Dedifferentiated amniotic fluid mesenchymal stem cell (primary cell): ENCODE data around the gene APBB3.

Experiments
- DNase-seq: peaks from one replicate; pipeline ENCODE4 v3.0.0-alpha.2; 2016; ENCODE audit errors: extremely low spot score

The APBB3 gene

DNA sequence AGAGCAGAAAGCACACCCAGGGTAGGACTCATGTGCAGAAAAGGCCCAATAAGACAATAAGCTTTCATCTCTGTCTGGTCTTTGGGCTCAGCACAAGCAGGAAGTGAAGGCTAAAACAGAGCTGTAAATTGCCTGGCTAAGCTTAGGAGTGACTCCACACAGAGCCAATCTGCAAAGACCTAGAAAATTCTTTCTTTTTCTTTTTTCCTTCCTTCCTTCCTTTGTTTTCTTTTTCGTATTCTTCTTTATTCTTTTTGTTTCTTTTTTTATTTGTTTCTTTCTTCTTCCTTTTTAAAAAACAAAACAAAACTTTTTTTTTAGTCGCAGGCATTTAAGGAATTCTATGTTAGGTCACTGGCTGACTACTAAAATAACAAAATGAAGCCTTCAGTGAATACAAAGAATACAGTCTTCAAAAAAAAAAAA, 12.4 kb upstream of the APBB3 start:
- no peak for DNase-seq

DNA sequence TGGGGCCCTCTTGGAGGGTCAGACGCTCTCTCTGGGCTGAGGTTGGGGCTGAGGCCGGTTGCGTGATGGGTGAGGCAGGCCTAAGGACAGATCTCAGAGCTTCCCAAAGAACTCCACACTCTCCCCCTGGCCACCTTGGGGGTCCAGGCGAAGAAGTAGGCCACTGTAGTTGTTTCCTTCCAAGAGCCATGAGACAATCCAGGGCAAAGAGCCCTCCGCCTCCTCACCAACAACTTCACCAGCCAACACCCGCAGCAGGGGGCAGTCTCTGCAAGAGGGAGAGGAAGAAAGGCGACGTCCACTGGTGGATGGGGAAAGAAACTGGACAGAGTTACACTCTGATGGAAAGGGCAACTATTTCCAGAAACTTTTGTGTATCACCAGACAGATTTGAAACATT, 10.9 kb upstream of the APBB3 start:
- no peak for DNase-seq

DNA sequence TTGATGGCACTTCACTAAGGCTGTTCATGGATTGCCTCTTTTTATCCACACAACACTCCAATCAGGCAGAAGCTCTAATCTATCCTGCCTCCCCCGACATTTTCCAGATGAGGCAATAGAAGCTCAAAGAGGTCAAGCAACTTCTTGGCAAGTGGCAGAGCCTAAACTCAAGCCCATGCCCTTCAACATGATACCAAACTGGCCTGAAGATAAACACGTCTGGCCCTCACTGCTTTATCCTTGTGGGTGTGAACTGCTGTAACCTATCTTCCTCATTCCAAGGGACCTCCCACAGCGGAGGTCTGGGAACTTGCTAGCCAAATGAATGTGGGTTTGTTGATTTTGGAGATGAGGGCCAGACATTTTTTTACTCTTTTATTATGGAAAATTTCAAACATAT, 9.8 kb upstream of the APBB3 start:
- no peak for DNase-seq

GRCh38 chr5:140573683-140574082, 9.3 kb upstream of the APBB3 start:
- no peak for DNase-seq

GRCh38 chr5:140571105-140571504, 6.7 kb upstream of the APBB3 start:
- no peak for DNase-seq

GRCh38 chr5:140570488-140570887, 6.1 kb upstream of the APBB3 start:
- DNase-seq = no peak

- no peak for DNase-seq
These were observed 5.7 kb upstream of the APBB3 start for GRCh38 chr5:140570058-140570457.

- DNase-seq = no peak
These were observed 4.8 kb upstream of the APBB3 start for GRCh38 chr5:140569197-140569596.

DNA sequence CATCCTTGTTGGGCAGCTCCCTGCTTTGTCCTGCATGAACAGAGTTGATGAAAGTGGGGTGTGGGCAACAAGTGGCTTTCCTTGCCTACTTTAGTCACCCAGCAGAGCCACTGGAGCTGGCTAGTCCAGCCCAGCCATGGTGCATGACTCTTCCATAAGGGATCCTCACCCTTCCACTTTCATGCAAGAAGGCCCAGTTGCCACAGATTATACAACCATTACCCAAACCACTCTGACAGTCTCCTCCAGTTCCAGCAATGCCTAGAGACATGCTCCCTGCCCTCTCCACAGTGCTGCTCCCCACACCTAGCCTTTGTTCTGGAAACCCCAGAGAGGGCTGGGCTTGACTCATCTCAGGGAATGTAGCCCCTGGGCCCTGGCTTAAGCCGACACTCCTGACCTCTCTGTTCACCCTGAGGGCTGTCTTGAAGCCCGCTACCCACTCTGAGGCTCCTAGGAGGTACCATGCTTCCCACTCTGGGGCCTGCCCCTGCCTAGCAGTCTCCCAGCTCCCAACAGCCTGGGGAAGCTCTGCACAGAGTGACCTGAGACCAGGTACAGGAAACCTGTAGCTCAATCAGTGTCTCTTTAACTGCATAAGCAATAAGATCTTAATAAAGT, 4.2 kb upstream of the APBB3 start:
- no peak for DNase-seq

DNA sequence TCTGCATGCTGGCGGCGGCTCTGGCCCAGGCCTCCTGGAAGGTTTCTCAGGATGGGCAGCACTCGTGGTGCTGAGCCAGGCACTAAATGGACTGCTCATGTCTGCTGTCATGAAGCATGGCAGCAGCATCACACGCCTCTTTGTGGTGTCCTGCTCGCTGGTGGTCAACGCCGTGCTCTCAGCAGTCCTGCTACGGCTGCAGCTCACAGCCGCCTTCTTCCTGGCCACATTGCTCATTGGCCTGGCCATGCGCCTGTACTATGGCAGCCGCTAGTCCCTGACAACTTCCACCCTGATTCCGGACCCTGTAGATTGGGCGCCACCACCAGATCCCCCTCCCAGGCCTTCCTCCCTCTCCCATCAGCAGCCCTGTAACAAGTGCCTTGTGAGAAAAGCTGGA, 3.5 kb upstream of the APBB3 start:
- no peak for DNase-seq

DNA sequence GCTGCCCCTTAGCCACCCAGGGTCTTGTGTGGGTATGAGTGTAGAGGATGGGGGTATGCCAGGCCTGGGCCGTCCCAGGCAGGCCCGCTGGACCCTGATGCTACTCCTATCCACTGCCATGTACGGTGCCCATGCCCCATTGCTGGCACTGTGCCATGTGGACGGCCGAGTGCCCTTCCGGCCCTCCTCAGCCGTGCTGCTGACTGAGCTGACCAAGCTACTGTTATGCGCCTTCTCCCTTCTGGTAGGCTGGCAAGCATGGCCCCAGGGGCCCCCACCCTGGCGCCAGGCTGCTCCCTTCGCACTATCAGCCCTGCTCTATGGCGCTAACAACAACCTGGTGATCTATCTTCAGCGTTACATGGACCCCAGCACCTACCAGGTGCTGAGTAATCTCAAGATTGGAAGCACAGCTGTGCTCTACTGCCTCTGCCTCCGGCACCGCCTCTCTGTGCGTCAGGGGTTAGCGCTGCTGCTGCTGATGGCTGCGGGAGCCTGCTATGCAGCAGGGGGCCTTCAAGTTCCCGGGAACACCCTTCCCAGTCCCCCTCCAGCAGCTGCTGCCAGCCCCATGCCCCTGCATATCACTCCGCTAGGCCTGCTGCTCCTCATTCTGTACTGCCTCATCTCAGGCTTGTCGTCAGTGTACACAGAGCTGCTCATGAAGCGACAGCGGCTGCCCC, 2.9 kb upstream of the APBB3 start:
- DNase-seq = no peak

- no peak for DNase-seq
These were observed 2.3 kb upstream of the APBB3 start for GRCh38 chr5:140566665-140567064.

GRCh38 chr5:140565780-140566095, 1.3 kb upstream of the APBB3 start:
- DNase-seq = no peak

DNA sequence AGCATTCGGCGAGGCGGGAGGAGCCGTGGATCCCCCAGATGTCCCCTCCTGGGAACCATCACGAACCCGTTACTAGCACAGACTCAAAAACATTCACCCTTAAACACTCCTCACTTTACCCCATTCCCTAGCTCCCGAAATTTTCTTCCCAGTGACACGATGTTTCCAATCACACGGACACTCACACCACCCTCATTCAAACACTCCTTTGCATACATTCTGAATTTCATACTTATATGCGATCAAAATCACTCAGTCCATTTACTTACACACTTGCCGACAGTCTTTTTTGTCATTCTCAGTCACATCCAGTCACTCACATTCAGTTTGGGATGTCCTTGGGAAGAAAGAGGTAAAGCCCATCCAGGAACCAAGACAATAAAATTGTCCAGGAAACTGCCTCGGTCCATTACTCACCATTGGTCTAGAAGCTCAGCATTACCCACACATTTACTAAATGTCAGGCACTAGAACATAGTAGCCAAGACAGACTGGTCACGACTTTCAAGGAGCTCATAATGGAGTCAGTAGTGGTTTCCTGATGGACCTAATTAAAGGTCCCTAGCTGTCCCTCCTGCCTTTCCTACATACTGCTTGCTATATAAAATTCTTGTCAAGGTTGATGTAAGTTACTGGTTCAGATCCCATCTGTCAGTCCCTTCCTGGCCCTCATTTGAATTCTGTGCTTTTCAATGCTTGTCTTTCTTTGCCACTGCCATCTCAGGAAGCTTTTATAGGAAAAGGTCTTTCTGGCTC, 804 bp upstream of the APBB3 start:
- no peak for DNase-seq

- no peak for DNase-seq
These were observed 802 bp downstream of the APBB3 start for GRCh38 chr5:140563596-140563995.

DNA sequence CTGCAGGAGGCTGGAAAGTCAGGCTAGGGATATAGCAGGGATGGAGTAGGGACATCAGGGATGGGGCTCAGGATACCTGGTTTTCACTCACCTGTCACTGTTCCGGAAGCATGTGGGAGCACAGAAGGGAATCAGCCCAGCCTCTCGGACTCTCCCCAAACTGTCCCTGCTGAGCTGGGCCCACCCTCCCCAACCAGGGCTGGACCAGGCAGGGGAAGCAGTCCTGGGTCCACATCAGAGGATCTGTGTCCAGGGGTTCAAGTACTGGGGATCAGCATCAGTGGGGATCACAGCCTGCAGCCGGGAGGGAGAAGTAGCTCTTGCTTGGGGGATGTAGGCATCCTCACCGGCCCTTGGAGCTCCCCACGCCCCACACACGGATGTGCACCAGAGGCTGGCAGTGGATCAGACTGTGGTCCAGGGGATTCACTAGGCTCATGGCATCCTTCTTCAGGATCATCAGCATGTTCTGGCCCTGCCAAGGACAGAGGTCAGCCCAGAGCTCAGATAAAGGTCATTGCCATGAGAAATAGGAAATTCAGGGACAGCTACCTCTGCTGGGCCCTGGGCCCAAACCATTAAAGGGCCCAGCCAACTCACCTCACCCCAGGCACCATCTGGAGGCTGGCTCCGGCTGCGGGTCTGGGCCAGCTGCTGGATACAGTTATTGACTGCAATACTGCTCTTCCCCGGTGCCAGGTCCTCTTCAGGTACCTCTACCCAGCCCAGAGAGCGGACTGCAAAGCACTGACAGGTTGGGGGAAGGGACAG, 2.5 kb downstream of the APBB3 start:
- no peak for DNase-seq

DNA sequence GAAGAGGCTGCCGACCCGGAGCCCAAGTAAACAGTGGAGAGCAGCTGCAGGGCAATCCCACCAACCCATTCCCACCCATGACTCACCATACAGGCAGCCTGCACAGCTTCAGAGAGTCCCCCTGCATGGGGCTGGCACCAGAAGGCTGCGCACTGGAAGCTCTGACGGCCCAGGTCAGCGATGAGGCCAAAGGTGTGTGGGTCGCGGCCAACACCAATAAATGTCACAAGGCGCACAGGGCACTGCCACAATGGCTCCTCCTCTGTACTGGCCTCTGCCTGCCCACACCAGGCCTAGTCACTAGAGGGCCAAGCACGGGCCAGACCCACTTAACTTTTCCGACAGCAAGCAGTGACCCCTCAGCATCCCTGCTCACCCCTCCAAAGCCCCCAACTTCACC, 4.2 kb downstream of the APBB3 start:
- DNase-seq = no peak

- DNase-seq = no peak
These were observed 5.9 kb downstream of the APBB3 start for GRCh38 chr5:140558542-140558941.

- no peak for DNase-seq
These were observed 6.4 kb downstream of the APBB3 start for GRCh38 chr5:140557965-140558364.

- DNase-seq = peak; percentile 90
These were observed 7.1 kb downstream of the APBB3 start, which contains the start of gene SRA1 for GRCh38 chr5:140557136-140557805. Gene SRA1 (minus strand): TSS chr5:140557473. CDS start chr5:140557452, 21 bp downstream.

- DNase-seq = no peak
These were observed 8.0 kb downstream of the APBB3 start for GRCh38 chr5:140556438-140556837.
